ENCODE results near the gene SUGCT.

GRCh38 chr7:40331915-40332314, 197.1 kb downstream of the SUGCT start:
- TF ChIP-seq CTCF (IDR thresholded peaks at IDR 0.05; ENCODE audit: low read depth, low read length): no peak
- TF ChIP-seq EZH2phosphoT487 (IDR thresholded peaks at IDR 0.05; ENCODE audit: low read depth): no peak
